Sigmoid colon (tissue), 4 donors: ENCODE measurements around the gene AP4S1.

Experiments
- POLR2A ChIP-seq, 2 donors: fragments of 450-650 bp; IDR thresholded peaks; one replicate each; pipeline ENCODE4 v1.6.1; 2016; ENCODE audit warnings: antibody characterized with exemption in 2 of 2, mild to moderate bottlenecking in 2 of 2, moderate library complexity in 2 of 2
- POLR2AphosphoS5 ChIP-seq, 4 donors: sonication (generic); formaldehyde crosslinking; IDR thresholded peaks; one replicate each; pipeline ENCODE4 v1.6.1; 2017; ENCODE audit warnings: antibody characterized with exemption in 4 of 4
- TF ChIP-seq, protein P1 (sequence below), 4 experiments: fragments of 450-650 bp in 3 of 4; fragments of 200-600 bp in 1 of 4; IDR thresholded peaks; one replicate each; pipeline ENCODE4 v1.5.1; 2016 to 2019; ENCODE audit warnings: antibody characterized with exemption in 4 of 4, mild to moderate bottlenecking in 3 of 4, moderate library complexity in 2 of 4

- TF ChIP-seq, protein P1, sequence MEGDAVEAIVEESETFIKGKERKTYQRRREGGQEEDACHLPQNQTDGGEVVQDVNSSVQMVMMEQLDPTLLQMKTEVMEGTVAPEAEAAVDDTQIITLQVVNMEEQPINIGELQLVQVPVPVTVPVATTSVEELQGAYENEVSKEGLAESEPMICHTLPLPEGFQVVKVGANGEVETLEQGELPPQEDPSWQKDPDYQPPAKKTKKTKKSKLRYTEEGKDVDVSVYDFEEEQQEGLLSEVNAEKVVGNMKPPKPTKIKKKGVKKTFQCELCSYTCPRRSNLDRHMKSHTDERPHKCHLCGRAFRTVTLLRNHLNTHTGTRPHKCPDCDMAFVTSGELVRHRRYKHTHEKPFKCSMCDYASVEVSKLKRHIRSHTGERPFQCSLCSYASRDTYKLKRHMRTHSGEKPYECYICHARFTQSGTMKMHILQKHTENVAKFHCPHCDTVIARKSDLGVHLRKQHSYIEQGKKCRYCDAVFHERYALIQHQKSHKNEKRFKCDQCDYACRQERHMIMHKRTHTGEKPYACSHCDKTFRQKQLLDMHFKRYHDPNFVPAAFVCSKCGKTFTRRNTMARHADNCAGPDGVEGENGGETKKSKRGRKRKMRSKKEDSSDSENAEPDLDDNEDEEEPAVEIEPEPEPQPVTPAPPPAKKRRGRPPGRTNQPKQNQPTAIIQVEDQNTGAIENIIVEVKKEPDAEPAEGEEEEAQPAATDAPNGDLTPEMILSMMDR (IDR thresholded peaks at IDR 0.05) = no peak
- TF ChIP-seq POLR2AphosphoS5 (IDR thresholded peaks at IDR 0.05) (no peak), POLR2A (IDR thresholded peaks at IDR 0.05) (no peak)
Observed at GRCh38 chr14:31068235-31068634, 42.8 kb downstream of the AP4S1 start.
